ENCODE results near the gene FNBP1L. TPM values are rescaled to one million over a fixed set of nuclear protein-coding genes. Genes with fewer than 3 reads are reported as not detected.

Gene FNBP1L
- total RNA-seq, 2 experiments from 2014 or later: 0.17 to 0.21 TPM

Other genes with a start within 250 kb of the FNBP1L start
- gene DR1, start 102.2 kb upstream of the FNBP1L start, total RNA-seq: 10 to 100 TPM; 76.3 to 80.3 TPM
- gene BCAR3, start 233.7 kb downstream of the FNBP1L start, total RNA-seq: under 1 TPM; 0.42 to 0.55 TPM

All from activated naive CD4-positive, alpha-beta T cell treated with anti-CD3 and anti-CD28 coated beads for 36 hours (primary cell).